AG10803 (cell line): ENCODE measurements around the gene CD7.
A peak's percentile ranks its signal among the peaks of the same experiment; 100 is the strongest.

ENCODE experiments used
- DNase-seq: peaks from one replicate; pipeline ENCODE4 v3.0.0; 2010; ENCODE audit warnings: low read depth
- H3K4me3 ChIP-seq: 2 replicates; pipeline ENCODE4 v1.5.1; 2011; ENCODE audit warnings: mild to moderate bottlenecking, low read length, control low read depth
- TF ChIP-seq, protein P1 (sequence below): conservative IDR thresholded peaks from 2 replicates; pipeline ENCODE4 v1.5.1; 2011; ENCODE audit warnings: mild to moderate bottlenecking, low read length, control low read depth, inconsistent platforms

Gene CD7

DNA sequence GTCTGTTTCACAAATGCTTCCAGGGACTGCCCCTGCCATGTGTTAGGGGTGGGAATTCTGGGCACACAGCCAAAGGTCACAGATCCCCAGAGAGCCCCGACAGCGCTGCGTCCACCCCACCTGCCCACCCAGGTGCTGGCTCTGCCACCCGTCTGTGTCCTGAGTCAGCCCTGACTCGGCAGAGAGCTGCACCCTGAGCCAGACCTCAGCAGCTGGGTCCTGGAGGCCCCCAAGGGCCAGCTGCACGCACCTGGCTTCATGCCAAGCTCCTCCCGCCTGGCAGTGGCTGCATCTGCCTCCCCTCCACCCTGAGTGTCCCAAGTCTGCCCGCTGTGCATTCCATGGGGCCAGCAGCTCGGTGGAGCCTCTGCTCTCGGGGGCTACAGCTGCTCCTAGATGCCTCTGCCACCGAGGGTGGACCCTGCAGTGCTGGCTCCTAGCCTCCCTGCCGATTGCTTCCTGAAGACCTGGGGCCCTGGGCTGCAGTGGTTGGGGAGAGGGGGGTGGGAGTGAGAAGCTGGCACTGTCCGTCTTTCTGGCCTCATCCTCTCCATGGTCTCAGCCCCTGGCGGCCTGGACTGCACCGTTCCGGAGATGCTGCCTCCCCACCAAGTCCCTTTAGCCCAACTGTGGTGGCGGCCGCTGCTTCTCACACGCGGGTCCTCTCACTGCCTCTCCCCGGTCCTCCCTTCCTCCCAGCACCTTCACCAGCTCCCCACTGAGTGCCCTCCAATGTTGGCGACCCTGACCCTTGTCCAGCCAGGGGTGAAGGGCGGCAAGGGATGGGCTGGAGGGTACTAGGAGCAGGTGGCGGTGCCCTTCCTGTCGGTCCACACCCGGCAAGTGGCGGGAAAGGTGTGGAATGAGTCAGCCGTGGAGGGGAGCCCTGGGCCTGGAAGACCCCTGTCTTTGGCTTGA is 13.2 kb upstream of the CD7 start:
- TF ChIP-seq, protein P1, sequence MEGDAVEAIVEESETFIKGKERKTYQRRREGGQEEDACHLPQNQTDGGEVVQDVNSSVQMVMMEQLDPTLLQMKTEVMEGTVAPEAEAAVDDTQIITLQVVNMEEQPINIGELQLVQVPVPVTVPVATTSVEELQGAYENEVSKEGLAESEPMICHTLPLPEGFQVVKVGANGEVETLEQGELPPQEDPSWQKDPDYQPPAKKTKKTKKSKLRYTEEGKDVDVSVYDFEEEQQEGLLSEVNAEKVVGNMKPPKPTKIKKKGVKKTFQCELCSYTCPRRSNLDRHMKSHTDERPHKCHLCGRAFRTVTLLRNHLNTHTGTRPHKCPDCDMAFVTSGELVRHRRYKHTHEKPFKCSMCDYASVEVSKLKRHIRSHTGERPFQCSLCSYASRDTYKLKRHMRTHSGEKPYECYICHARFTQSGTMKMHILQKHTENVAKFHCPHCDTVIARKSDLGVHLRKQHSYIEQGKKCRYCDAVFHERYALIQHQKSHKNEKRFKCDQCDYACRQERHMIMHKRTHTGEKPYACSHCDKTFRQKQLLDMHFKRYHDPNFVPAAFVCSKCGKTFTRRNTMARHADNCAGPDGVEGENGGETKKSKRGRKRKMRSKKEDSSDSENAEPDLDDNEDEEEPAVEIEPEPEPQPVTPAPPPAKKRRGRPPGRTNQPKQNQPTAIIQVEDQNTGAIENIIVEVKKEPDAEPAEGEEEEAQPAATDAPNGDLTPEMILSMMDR: peak; percentile 7; the same call in 1 of the 2 replicates
- no peak overlapping the region for H3K4me3 ChIP-seq
- peak; percentile 58 for DNase-seq

DNA sequence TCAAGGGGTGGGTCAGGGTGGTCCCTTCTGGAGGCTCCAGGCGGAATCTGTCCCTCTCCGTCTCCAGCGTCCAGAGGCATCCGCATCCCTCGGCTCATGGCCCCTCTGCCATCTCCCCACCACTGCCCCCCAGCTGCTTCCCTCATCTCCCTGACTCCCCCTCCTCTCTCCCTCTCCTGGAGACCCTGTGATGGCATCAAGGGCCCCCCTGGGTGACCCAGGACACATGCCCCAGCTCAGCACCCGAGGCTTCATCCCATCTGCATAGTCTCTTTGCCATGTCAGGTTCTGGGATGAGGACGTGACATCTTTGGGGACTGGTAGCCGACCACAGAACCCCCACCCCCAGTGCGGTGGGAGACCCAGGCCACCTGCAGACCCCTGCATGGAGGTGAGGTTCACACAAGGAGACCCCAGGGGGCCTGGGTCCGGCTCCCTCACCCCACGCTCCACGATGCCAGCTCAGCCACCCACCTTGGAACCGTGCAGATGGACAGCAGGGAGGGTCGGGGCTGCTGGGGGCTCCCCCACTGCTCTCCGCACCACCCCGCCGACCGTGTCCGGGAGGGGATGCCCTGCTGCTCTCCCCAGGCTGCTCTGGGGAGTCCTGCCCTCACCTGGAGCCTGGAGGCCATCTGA is 12.4 kb upstream of the CD7 start:
- H3K4me3 ChIP-seq: no peak overlapping the region
- TF ChIP-seq, protein P1: no peak

DNA sequence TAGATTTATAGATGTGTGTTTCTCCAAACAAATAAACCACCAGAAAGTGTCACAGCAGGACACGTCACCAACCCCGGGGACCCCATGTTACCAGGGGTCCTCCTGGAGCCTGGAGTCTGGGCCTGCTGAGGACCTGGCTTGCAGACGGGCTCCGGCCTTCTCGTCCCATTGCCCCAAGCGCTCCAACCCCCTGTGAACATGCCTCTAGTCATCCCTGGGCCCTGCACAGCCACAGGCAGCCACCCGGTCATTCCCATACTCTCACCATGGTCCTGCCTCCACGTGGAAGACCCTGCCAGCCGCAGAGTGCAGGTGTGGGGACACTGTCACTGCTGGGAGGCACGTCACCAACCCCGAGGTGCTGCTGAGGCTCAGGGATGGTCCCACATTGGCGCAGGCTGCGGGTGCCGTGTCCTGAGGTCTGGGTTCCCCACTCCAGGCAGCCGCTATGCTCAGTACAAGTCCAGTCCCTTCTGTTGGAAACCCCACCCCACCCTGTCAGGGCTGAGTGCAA is 11.6 kb upstream of the CD7 start:
- DNase-seq: no peak
- H3K4me3 ChIP-seq: no peak overlapping the region
- TF ChIP-seq, protein P1: no peak

More for the DNA sequence above, 12.4 kb upstream of the CD7 start:
- DNase-seq: no peak

DNA sequence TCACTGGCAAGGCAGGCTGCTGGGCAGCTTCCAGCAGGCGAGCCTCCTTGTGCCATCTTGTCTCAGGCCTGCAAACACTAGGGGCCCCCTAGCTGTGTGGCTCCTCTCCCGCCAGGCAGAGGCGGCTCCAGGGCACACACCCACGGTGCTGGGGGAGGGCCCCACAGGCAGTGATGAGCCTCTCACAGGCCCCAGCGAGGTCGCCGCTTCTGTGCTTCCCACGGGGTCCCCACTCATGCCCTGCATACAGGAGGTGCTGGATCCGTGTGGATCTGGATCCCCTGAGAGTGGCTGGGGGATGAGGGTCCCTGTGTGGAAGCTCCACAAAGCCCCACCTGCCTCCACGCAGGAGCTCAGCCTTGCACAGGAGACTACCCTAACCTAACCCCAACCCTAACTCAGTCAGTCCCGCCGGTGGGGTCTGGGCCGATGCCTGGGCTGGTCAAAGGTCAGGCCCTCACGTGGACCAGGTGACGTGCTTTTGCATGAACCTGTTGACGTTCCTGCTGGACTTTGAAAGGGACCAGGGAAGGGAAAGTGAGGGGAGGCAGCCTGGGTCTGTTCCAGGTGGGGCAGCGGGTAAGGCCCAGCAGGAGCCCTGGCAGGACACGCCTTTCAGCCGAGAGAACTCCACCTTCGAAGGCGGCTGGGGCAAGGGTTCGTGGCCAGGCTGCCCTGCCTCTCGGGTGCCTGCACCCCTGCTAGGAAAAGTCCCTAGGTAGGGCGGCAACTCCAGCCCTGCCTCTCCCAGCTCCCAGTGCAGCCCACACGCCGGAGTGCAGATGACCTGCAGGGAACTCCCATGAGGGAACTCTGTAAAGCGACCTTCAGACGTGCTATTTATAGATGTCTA is 11.0 kb upstream of the CD7 start:
- no peak overlapping the region for H3K4me3 ChIP-seq
- DNase-seq: no peak
- TF ChIP-seq, protein P1: no peak

DNA sequence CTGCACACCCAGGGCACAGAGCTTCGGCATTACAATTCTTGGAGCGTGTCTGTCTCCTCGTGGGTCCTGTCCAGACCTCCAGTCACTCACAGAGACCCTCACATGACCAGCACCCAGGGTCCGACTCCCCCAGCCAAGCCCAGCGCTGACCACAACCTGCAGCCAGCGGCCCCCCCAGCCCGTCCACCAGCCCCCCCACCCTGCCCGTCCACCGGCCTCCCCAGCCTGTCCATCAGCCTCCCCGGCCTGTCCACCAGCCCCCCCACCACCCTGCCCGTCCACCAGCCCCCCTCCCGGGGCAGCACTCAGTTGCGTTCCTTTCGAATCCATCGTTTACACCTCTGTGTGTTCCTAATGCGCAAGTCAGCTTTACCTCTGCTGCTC is 10.3 kb upstream of the CD7 start:
- TF ChIP-seq, protein P1: no peak
- DNase-seq: no peak
- H3K4me3 ChIP-seq: no peak overlapping the region

DNA sequence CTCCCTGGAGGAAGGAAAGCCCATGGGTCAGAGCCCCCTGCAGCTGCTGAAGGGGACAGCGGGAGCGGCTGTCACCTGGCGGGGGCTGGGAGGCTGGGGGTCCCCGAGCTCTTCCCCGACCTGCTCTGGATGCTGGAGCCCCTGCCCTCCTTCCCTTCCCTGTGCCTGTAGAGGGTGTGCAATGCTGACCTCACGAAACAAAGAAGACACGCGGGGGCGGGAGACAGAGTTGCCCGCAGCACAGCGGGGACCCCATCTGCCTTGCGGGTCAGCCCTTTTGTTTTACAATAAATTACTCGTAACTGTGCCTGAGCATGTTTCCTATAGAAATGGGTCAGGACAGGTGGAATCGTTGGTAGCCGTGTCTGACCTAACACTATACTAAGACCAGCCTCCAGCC is 9.9 kb upstream of the CD7 start:
- TF ChIP-seq, protein P1: no peak
- no peak for DNase-seq
- H3K4me3 ChIP-seq: no peak overlapping the region
